ENCODE data around the gene TMEM179. TPM values are rescaled to one million over a fixed set of nuclear protein-coding genes. Genes with fewer than 3 reads are reported as not detected.

Gene TMEM179
- total RNA-seq, 3 donors from 2014 or later: 0.64 to 8.4 (median 0.82) TPM

GRCh38 chr14:104562606-104563005 is 42.0 kb downstream of the TMEM179 start:
- H3K9me3 ChIP-seq: no peaks in the 10 kb centered on the region
- H3K4me3 ChIP-seq: no peak overlapping the region
- intact Hi-C loops (cut with DNase I, micrococcal nuclease): loop anchor here (5.0 to 10.0 kb wide), 2 partner anchors 425 to 428 kb away; partner anchors contain the start of gene KIF26A (in 2 of the 2)
- no peaks in the 10 kb centered on the region for H3K4me1 ChIP-seq (ENCODE audit: low read depth)
- no peak for TF ChIP-seq CTCF (IDR thresholded peaks at IDR 0.05)
- H3K36me3 ChIP-seq (ENCODE audit: low read depth): no peaks in the 10 kb centered on the region
- no peak for ATAC-seq
- DNase-seq: peak in 1 of 3 donors; percentile 21

GRCh38 chr14:104561632-104562495 is 42.7 kb downstream of the TMEM179 start:
- H3K4me1 ChIP-seq (ENCODE audit: low read depth): no peaks in the 10 kb centered on the region
- no peak overlapping the region for H3K4me3 ChIP-seq
- no peak for TF ChIP-seq CTCF (IDR thresholded peaks at IDR 0.05)
- H3K36me3 ChIP-seq (ENCODE audit: low read depth): no peaks in the 10 kb centered on the region
- DNase-seq: peak in 1 of 3 donors; percentile 37
- intact Hi-C loops (cut with DNase I, micrococcal nuclease): loop anchor here (5.0 to 10.0 kb wide), 2 partner anchors 425 to 427 kb away; partner anchors contain the start of gene KIF26A (in 2 of the 2)
- no peaks in the 10 kb centered on the region for H3K9me3 ChIP-seq
- no peak for ATAC-seq

GRCh38 chr14:104561124-104561557 is 43.4 kb downstream of the TMEM179 start:
- H3K4me3 ChIP-seq: no peak overlapping the region
- H3K4me1 ChIP-seq (ENCODE audit: low read depth): no peaks in the 10 kb centered on the region
- DNase-seq (peak in 1 of 3 donors; percentile 28), ATAC-seq (no peak)
- intact Hi-C loops (cut with DNase I, micrococcal nuclease): loop anchor here (5.0 to 10.0 kb wide), 2 partner anchors 424 to 426 kb away; partner anchors contain the start of gene KIF26A (in 2 of the 2)
- no peaks in the 10 kb centered on the region for H3K9me3 ChIP-seq
- no peaks in the 10 kb centered on the region for H3K36me3 ChIP-seq (ENCODE audit: low read depth)
- no peak for TF ChIP-seq CTCF (IDR thresholded peaks at IDR 0.05)

GRCh38 chr14:104560586-104560945 is 44.0 kb downstream of the TMEM179 start:
- Histone ChIP-seq H3K4me3 (no peak overlapping the region), H3K9me3 (no peaks in the 10 kb centered on the region), H3K36me3 (ENCODE audit: low read depth) (no peaks in the 10 kb centered on the region), H3K4me1 (ENCODE audit: low read depth) (no peaks in the 10 kb centered on the region)
- DNase-seq: peak in 1 of 3 donors; percentile 32
- no peak for TF ChIP-seq CTCF (IDR thresholded peaks at IDR 0.05)
- intact Hi-C loops (cut with DNase I, micrococcal nuclease): loop anchor here (5.0 to 10.0 kb wide), 2 partner anchors 423 to 426 kb away; partner anchors contain the start of gene KIF26A (in 2 of the 2)
- ATAC-seq: no peak

GRCh38 chr14:104559804-104560585 is 44.6 kb downstream of the TMEM179 start:
- Histone ChIP-seq H3K9me3 (no peaks in the 10 kb centered on the region), H3K4me1 (ENCODE audit: low read depth) (no peaks in the 10 kb centered on the region), H3K4me3 (no peak overlapping the region), H3K36me3 (ENCODE audit: low read depth) (no peaks in the 10 kb centered on the region)
- intact Hi-C loops (cut with DNase I, micrococcal nuclease): loop anchor here (5.0 to 10.0 kb wide), 2 partner anchors 423 to 425 kb away; partner anchors contain the start of gene KIF26A (in 2 of the 2)
- ATAC-seq: no peak
- TF ChIP-seq CTCF (IDR thresholded peaks at IDR 0.05): no peak
- DNase-seq: peak in 2 of 3 donors; percentile 10 to 27

Measured in mucosa of descending colon (tissue), 3 donors.